ENCODE results near the gene EFCAB6.

Gene EFCAB6

GRCh38 chr22:43744700-43745410 lies 67.2 kb downstream of the EFCAB6 start:
- peak; percentile 42 for DNase-seq

- no peak for DNase-seq
Measured at GRCh38 chr22:43743929-43744643, 68.0 kb downstream of the EFCAB6 start.

- DNase-seq = no peak
Measured at GRCh38 chr22:43743131-43743530, 69.0 kb downstream of the EFCAB6 start.

GRCh38 chr22:43742154-43742950 lies 69.8 kb downstream of the EFCAB6 start:
- DNase-seq = no peak

GRCh38 chr22:43740587-43741270 lies 71.4 kb downstream of the EFCAB6 start:
- DNase-seq = no peak

GRCh38 chr22:43739851-43740379 lies 72.2 kb downstream of the EFCAB6 start:
- DNase-seq = no peak

- DNase-seq = no peak
Measured at GRCh38 chr22:43737150-43737828, 74.8 kb downstream of the EFCAB6 start.

GRCh38 chr22:43736651-43737050 lies 75.5 kb downstream of the EFCAB6 start:
- DNase-seq = no peak

GRCh38 chr22:43734370-43735150 lies 77.5 kb downstream of the EFCAB6 start:
- no peak for DNase-seq

GRCh38 chr22:43733138-43733537 lies 79.0 kb downstream of the EFCAB6 start:
- no peak for DNase-seq

- no peak for DNase-seq
Measured at GRCh38 chr22:43731988-43732387, 80.1 kb downstream of the EFCAB6 start.

- no peak for DNase-seq
Measured at GRCh38 chr22:43726964-43727543, 85.1 kb downstream of the EFCAB6 start.

- DNase-seq = no peak
Measured at GRCh38 chr22:43726322-43726721, 85.8 kb downstream of the EFCAB6 start.

GRCh38 chr22:43723816-43724215 lies 88.3 kb downstream of the EFCAB6 start:
- DNase-seq = no peak

- DNase-seq = no peak
Measured at GRCh38 chr22:43722444-43722843, 89.7 kb downstream of the EFCAB6 start.

- no peak for DNase-seq
Measured at GRCh38 chr22:43720716-43721115, 91.4 kb downstream of the EFCAB6 start.

- no peak for DNase-seq
Measured at GRCh38 chr22:43714104-43714503, 98.0 kb downstream of the EFCAB6 start.

- no peak for DNase-seq
Measured at GRCh38 chr22:43711681-43712080, 100.4 kb downstream of the EFCAB6 start.

GRCh38 chr22:43707648-43708047 lies 104.5 kb downstream of the EFCAB6 start:
- no peak for DNase-seq

- no peak for DNase-seq
Measured at GRCh38 chr22:43706571-43707328, 105.4 kb downstream of the EFCAB6 start.
